GM12878 (cell line): ENCODE data around the gene KRT10. TPM values are rescaled to one million over a fixed set of nuclear protein-coding genes. Genes with fewer than 3 reads are reported as not detected.
A peak's percentile ranks its signal among the peaks of the same experiment; 100 is the strongest.

Experiments used
- ATAC-seq: fragments of 200-7000 bp; cut with Tn5 transposase; 3 replicates; pipeline ENCODE4 v1.9.1; 2020; ENCODE audit warnings: mild to moderate bottlenecking, moderate library complexity
- BruUV-seq: library from RNA; stranded (reverse); fragments of 400-500 nt; replicated peaks from 2 replicates; lab custom pipeline; 2021; lab: Mats Ljungman, UMichigan
- CTCF ChIA-PET: fragments of 300-600 bp; sonication (Branson Sonifier 250); formaldehyde crosslinking; extraction: SDS; loops from one replicate; lab custom pipeline; 2021; ENCODE audit warnings: inconsistent platforms; lab: Yijun Ruan, JAX
- POLR2A ChIA-PET: fragments of 350-600 bp; formaldehyde crosslinking; extraction: SDS; loops from one replicate; lab custom pipeline; 2021; ENCODE audit warnings: inconsistent platforms; lab: Charles Lee
- RAD21 ChIA-PET: fragments of 300-600 bp; sonication (Branson Sonifier 250); formaldehyde crosslinking; loops from one replicate; lab custom pipeline; 2023; ENCODE audit warnings: antibody characterized with exemption; ENCODE audit not compliant: unreplicated experiment; lab: Charles Lee
- SMC1A ChIA-PET: fragments of 300-600 bp; sonication (Branson Sonifier 250); formaldehyde crosslinking; loops from one replicate; lab custom pipeline; 2023; ENCODE audit not compliant: unreplicated experiment, uncharacterized antibody; lab: Charles Lee
- DNase-seq: peaks from one replicate; pipeline ENCODE4 v3.0.0-alpha.2; 2011; ENCODE audit warnings: low read depth, low spot score
- FAIRE-seq: peaks from 3 replicates; lab custom pipeline; 2011; peaks lifted over from hg19 to GRCh38; lab: Jason Lieb, UNC
- H2AFZ ChIP-seq: 2 replicates; pipeline ENCODE4 v1.6.0; 2011; ENCODE audit warnings: low read depth, low read length, control low read depth; ENCODE audit not compliant: control insufficient read depth
- H3K27ac ChIP-seq: 2 replicates; pipeline ENCODE4 v1.5.1; 2011; ENCODE audit warnings: control low read depth; ENCODE audit not compliant: control insufficient read depth, insufficient read depth
- H3K27me3 ChIP-seq, 2 experiments: replicated peaks in 1 of 2; 2 replicates each; pipeline versions ENCODE4 v1.6.0 to v1.6.1; 2011; ENCODE audit warnings: low read length in 1 of 2; ENCODE audit not compliant: control insufficient read depth in 2 of 2, insufficient read depth in 2 of 2
- H3K36me3 ChIP-seq, 2 experiments: 2 replicates each; pipeline ENCODE4 v1.5.1; 2011; ENCODE audit warnings: low read length in 1 of 2; ENCODE audit not compliant: control insufficient read depth in 2 of 2, insufficient read depth in 2 of 2
- H3K4me1 ChIP-seq: 2 replicates; pipeline ENCODE4 v1.6.1; 2011; ENCODE audit warnings: mild to moderate bottlenecking, low read length, moderate library complexity, mixed read lengths; ENCODE audit not compliant: control insufficient read depth, insufficient read depth
- H3K4me2 ChIP-seq: 2 replicates; pipeline ENCODE4 v1.6.0; 2011; ENCODE audit warnings: control low read depth; ENCODE audit not compliant: control insufficient read depth, insufficient read depth
- H3K4me3 ChIP-seq: fragments of 200-600 bp; sonication (generic); 2 replicates; pipeline ENCODE4 v1.5.1; 2016
- H3K79me2 ChIP-seq: 2 replicates; pipeline ENCODE4 v1.6.0; 2011; ENCODE audit warnings: low read length; ENCODE audit not compliant: control insufficient read depth, insufficient read depth
- H3K9ac ChIP-seq: 2 replicates; pipeline ENCODE4 v1.8.0; 2011; ENCODE audit warnings: low read length, control low read depth, mixed read lengths; ENCODE audit not compliant: control insufficient read depth, insufficient read depth
- H3K9me3 ChIP-seq: replicated peaks from 3 replicates; pipeline ENCODE4 v1.5.1; 2011; ENCODE audit warnings: mild to moderate bottlenecking, low read length; ENCODE audit not compliant: control insufficient read depth, insufficient read depth
- H4K20me1 ChIP-seq: 2 replicates; pipeline ENCODE4 v1.6.0; 2011; ENCODE audit not compliant: control insufficient read depth, insufficient read depth
- MEF2A ChIP-seq: IDR thresholded peaks from 2 replicates; pipeline ENCODE4 v1.6.1; 2011; ENCODE audit warnings: low read depth, mild to moderate bottlenecking, low read length, moderate library complexity; ENCODE audit not compliant: insufficient read depth
- SMC3 ChIP-seq: IDR thresholded peaks from 2 replicates; pipeline ENCODE4 v1.6.1; 2011; ENCODE audit warnings: low read length, improper control_type of control experiment, borderline replicate concordance
- TARDBP ChIP-seq: IDR thresholded peaks from 2 replicates; pipeline ENCODE4 v1.6.1; 2016; ENCODE audit warnings: borderline replicate concordance
- TBL1XR1 ChIP-seq: IDR thresholded peaks from 2 replicates; pipeline ENCODE4 v1.6.1; 2012; ENCODE audit warnings: low read depth, low read length, improper control_type of control experiment
- WGBS: methylation state at CpG from one replicate; pipeline ENCODE4 v1.1.6; 2016; ENCODE audit warnings: low lambda C conversion rate; ENCODE audit not compliant: insufficient replicate concordance, insufficient coverage; ENCODE audit errors: missing lambda C conversion rate; 5-methylcytosine and 5-hydroxymethylcytosine counted together
- in situ Hi-C: fragments of 300-500 bp; cut with MboI; formaldehyde crosslinking; loops from 9 replicates; pipeline ENCODE4 v1.14.3; 2018; ENCODE audit warnings: mixed read lengths
- intact Hi-C: fragments of 100-400 bp; cut with micrococcal nuclease; formaldehyde crosslinking; loops from one replicate; pipeline ENCODE4 v1.14.2; 2022; ENCODE audit not compliant: unreplicated experiment
- polyA plus RNA-seq, 11 experiments: library from polyadenylated mRNA; depleted of rRNA in 4 of 11; unstranded in 6 of 11; stranded (reverse) in 5 of 11; fragments of >200 nt; fragmentation: Nextera tagmentation in 4 of 11; fragmentation: Illumina TruSeq in 1 of 11; extraction: Ambion mirVana in 4 of 11; extraction: Trizol in 1 of 11; gene quantifications; 1 replicate in 1 of 11; 2 replicates in 10 of 11; pipeline versions ENCODE4 v1.2.1 to v1.2.3, GENCODE V29; 2011 to 2016; ENCODE audit warnings: inconsistent platforms in 2 of 11, missing spikeins in 2 of 11, low read depth in 1 of 11
- total RNA-seq, 4 experiments: library from RNA; depleted of rRNA in 3 of 4; stranded (reverse); fragments of >200 nt in 3 of 4; fragmentation: Illumina TruSeq in 1 of 4; extraction: Trizol in 1 of 4; gene quantifications; 2 replicates each; pipeline versions ENCODE4 v1.2.1 to v1.2.3, GENCODE V29; 2013 to 2021
- TF ChIP-seq, protein P1 (sequence below): IDR thresholded peaks from 2 replicates; pipeline ENCODE4 v1.6.1; 2012; ENCODE audit warnings: low read depth, low read length, improper control_type of control experiment

KRT10 gene
- total and polyA plus RNA-seq, 10 of the 15 experiments (the other 5 are each of a cell fraction or from before 2014, with no cell fraction given), result 10.8 to 98.5 (median 23.9) TPM

DNA sequence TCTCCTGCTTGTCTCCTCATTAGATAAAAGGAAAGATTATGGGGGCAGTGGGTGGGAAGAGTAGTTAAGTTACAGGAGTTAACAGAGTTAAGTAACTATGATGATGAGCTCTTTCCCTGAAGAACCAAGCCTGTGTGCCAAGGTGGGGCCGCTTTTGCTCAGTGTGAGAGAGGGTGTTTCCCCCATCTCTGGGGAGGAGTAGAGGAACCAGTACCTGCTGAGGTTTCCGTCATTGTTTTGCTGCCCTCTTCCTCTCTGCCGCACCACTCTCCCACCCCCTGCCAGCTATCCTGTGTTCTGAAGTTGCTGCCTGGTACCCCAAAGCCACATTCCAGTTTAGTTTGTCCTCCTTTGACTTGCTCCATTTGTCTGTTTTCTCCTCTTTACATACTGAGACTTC is 20.8 kb upstream of the KRT10 start:
- in situ Hi-C loops, result no loop called here
- Histone ChIP-seq H3K4me1 (no peaks in the 10 kb centered on the region), H4K20me1 (no peaks in the 10 kb centered on the region), H2AFZ (no peak overlapping the region), H3K4me3 (no peak overlapping the region), H3K79me2 (no peaks in the 10 kb centered on the region), H3K9me3 (no peaks in the 10 kb centered on the region), H3K9ac (no peak overlapping the region), H3K27me3 (no peaks in the 10 kb centered on the region), H3K36me3 (no peaks in the 10 kb centered on the region), H3K4me2 (no peak overlapping the region), H3K27ac (no peak overlapping the region)
- ChIA-PET RAD21 (interaction anchor here (1.2 kb wide), 1 partner anchor 25 kb away, joined by 3 read pairs; no protein-coding TSS in a partner anchor), POLR2A (no interaction called here), CTCF (interaction anchor here (0.9 to 1.3 kb wide), 3 partner anchors 10 to 706 kb away, joined by 3 read pairs; no protein-coding TSS in a partner anchor), SMC1A (interaction anchor here (0.9 to 1.0 kb wide), 3 partner anchors 11 to 50 kb away, joined by 3 read pairs; no protein-coding TSS in a partner anchor)
- no peak for FAIRE-seq
- TF ChIP-seq TARDBP (no peak), SMC3 (no peak)
- TF ChIP-seq, protein P1, sequence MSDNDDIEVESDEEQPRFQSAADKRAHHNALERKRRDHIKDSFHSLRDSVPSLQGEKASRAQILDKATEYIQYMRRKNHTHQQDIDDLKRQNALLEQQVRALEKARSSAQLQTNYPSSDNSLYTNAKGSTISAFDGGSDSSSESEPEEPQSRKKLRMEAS, result no peak
- DNase-seq, result no peak
- 0 out of 3 replicates have a peak, but pooled peaks have one; percentile 34 for ATAC-seq
- intact Hi-C loops, result no loop called here
- BruUV-seq, result no TSS peak
- WGBS, result 24% methylated on average over 3 of the region's 3 CpGs

DNA sequence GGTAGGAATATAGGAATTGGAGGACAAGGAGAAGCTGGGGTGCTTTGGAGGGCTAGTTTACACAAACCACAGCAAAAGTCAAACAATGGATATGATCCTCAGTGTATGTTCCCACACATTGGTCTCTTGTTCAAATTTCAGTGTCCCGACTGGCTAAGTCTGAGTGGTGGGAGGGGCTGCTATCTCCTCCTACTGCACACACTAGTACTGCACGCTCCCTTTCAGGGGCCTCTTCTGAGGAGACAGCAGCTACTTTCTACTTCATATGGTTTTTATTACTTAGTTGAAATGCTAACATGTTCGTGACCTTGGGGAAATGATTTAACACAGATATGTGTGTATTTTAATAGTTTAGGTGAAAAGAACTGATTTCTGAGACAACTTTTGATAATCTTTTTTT is 18.8 kb upstream of the KRT10 start:
- no peaks in the 10 kb centered on the region for H3K36me3 ChIP-seq
- H3K79me2 ChIP-seq, result no peaks in the 10 kb centered on the region
- H3K9me3 ChIP-seq, result no peaks in the 10 kb centered on the region
- no peak overlapping the region for H3K9ac ChIP-seq
- ChIA-PET CTCF (no interaction called here), RAD21 (no interaction called here)
- 47% methylated on average over 3 of the region's 3 CpGs for WGBS
- TF ChIP-seq MEF2A (no peak), TBL1XR1 (no peak)
- TF ChIP-seq, all 136 proteins: peak for 0
- ATAC-seq, result no peak
- Histone ChIP-seq H2AFZ (no peak overlapping the region), H4K20me1 (no peaks in the 10 kb centered on the region), H3K4me1 (no peaks in the 10 kb centered on the region), H3K4me2 (no peak overlapping the region), H3K27me3 (no peaks in the 10 kb centered on the region), H3K27ac (no peak overlapping the region), H3K4me3 (no peak overlapping the region)
- in situ Hi-C loops, result no loop called here
- ChIA-PET SMC1A (no interaction called here), POLR2A (interaction anchor here (0.5 kb wide), 1 partner anchor 808 kb away, joined by 5 read pairs; no protein-coding TSS in a partner anchor)
- no TSS peak for BruUV-seq
- intact Hi-C loops, result no loop called here
- no peak for DNase-seq
- FAIRE-seq, result no peak
